Endothelial cell of umbilical vein (primary cell): ENCODE data around the gene TAF7.

Experiments used
- EZH2 ChIP-seq: IDR thresholded peaks from 2 replicates; pipeline ENCODE4 v1.6.1; 2012; ENCODE audit warnings: borderline replicate concordance, low read depth, mild to moderate bottlenecking, moderate library complexity, low read length, inconsistent platforms; ENCODE audit not compliant: severe bottlenecking
- FOS ChIP-seq: IDR thresholded peaks from 2 replicates; pipeline ENCODE4 v1.6.1; 2011; ENCODE audit warnings: mild to moderate bottlenecking, low read length, moderate library complexity, borderline replicate concordance; ENCODE audit not compliant: insufficient read depth
- POLR2A ChIP-seq: IDR thresholded peaks from 2 replicates; pipeline ENCODE4 v1.6.1; 2012; ENCODE audit warnings: low read depth, mild to moderate bottlenecking, control low read depth, low read length
- TF ChIP-seq, protein P1 (sequence below), 2 donors: IDR thresholded peaks; 1 replicate in 1 of 2; 2 replicates in 1 of 2; pipeline ENCODE4 v1.5.1; 2011; ENCODE audit warnings: low read length in 2 of 2, mild to moderate bottlenecking in 2 of 2, moderate library complexity in 2 of 2, control low read depth in 1 of 2, inconsistent platforms in 1 of 2, low read depth in 1 of 2; ENCODE audit not compliant: insufficient read depth in 1 of 2; ENCODE audit errors: extremely low read depth in 1 of 2

DNA sequence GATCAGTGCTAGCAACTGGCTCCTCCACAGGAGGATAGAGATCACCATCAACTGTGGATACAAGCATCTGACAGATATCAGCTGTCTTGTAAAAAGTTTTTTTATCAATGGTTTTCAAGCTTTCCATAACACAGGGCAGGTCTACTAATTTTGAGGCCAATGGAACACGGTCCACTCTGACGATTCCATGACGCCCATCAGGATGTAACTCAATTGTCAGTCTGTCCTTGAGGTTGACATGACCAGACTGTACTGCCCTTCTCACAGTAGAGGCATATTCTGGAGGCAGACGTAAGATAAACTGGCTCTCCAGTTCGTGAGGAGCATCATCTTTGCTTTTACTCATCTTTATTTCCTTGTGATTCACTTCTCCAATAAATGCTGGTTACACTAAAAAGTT, 885 bp downstream of the TAF7 start:
- TF ChIP-seq, protein P1, sequence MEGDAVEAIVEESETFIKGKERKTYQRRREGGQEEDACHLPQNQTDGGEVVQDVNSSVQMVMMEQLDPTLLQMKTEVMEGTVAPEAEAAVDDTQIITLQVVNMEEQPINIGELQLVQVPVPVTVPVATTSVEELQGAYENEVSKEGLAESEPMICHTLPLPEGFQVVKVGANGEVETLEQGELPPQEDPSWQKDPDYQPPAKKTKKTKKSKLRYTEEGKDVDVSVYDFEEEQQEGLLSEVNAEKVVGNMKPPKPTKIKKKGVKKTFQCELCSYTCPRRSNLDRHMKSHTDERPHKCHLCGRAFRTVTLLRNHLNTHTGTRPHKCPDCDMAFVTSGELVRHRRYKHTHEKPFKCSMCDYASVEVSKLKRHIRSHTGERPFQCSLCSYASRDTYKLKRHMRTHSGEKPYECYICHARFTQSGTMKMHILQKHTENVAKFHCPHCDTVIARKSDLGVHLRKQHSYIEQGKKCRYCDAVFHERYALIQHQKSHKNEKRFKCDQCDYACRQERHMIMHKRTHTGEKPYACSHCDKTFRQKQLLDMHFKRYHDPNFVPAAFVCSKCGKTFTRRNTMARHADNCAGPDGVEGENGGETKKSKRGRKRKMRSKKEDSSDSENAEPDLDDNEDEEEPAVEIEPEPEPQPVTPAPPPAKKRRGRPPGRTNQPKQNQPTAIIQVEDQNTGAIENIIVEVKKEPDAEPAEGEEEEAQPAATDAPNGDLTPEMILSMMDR (IDR thresholded peaks at IDR 0.05; ENCODE audit: extremely low read depth in 1 of 2, insufficient read depth in 1 of 2, low read depth in 1 of 2, low read length in 2 of 2), result no peak
- TF ChIP-seq EZH2 (no peak), POLR2A (no peak), FOS (no peak)
